HG03571 (cell line): ENCODE data around the gene MUL1.
"Not testable (repeated sequence)": the region's sequence is repeated elsewhere in the genome, so short reads cannot be mapped to it uniquely, and the experiment has no call there.

Experiments used
- ATAC-seq: cut with Tn5 transposase; IDR thresholded peaks from one replicate; pipeline ENCODE4 v1.9.1; 2021; ENCODE audit not compliant: unreplicated experiment

MUL1 gene

DNA sequence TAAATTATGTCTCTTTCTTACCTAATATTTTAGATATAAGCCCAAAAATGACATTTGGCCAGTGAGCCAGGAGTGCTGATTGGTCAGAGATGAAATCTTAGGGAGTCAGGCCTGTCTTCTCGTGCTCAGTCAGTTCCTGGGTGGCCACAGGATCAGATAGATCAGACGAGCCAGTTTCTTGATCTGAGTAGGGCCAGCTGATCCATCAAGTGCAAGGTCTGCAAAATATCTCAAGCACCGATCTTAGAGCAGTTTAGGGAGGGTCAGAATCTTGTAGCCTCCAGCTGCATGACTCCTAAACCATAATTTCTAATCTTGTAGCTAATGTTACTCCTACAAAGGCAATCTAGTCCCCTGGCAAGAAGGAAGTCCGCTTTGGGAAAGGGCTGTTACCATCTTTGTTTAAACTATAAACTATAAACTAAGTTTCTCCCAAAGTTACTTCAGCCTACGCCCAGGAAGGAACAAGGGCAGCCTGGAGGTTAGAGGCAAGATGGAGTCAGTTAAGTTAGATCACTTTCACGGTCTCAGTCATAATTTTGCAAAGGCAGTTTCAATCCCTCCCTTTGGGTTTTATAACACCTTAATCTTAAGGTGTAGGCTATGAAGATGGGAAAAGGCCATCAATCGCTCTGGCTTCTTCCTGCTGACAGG, 11.8 kb upstream of the MUL1 start:
- not testable (repeated sequence) for ATAC-seq

- no peak for ATAC-seq
Measured at GRCh38 chr1:20511518-20512428, 3.8 kb upstream of the MUL1 start.

- ATAC-seq: no peak
Measured at GRCh38 chr1:20508411-20508771, 440 bp upstream of the MUL1 start.

DNA sequence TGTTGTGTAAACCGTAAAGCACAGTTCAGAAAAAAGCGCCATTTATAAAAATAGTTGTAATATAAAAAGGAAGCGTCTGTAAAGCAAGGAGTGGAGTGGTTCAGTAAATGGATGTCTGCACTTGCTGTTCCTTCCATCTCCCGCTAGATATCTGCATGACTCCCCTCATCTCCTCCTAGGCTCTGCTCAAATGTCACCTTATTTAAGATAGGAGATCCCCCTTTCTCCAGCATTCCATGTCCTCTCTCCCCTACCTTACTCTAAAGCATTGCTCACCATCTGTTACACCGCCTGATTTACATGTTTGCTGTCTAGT, 745 bp downstream of the MUL1 start:
- peak; percentile 17 for ATAC-seq

- ATAC-seq: no peak
Measured at GRCh38 chr1:20505488-20505887, 2.5 kb downstream of the MUL1 start.

DNA sequence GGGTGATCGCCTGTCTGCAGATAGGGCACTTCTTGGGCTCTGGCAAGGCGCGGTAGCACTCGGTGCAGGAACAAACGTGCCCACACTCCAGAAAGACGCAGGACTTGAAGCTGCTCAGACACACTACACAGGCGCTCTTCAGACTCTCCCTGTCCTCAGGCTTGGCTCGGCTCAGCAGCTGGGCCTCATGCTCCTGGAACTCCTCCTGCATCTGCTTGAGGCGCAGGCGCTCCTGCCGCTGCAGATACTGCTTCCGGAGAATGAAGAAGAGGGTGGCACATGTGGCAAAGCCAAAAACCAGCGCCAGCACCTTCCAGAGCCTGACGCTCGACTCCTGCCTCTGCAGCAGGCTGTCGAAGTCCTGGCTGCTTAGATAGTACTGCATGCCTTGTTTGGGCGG, 7.2 kb downstream of the MUL1 start:
- ATAC-seq: no peak

- ATAC-seq: no peak
Measured at GRCh38 chr1:20499718-20500117, 8.2 kb downstream of the MUL1 start.

GRCh38 chr1:20499105-20499504, 8.8 kb downstream of the MUL1 start:
- no peak for ATAC-seq

GRCh38 chr1:20498116-20498515, 9.8 kb downstream of the MUL1 start:
- ATAC-seq: no peak

GRCh38 chr1:20497506-20497905, 10.4 kb downstream of the MUL1 start:
- ATAC-seq: no peak

DNA sequence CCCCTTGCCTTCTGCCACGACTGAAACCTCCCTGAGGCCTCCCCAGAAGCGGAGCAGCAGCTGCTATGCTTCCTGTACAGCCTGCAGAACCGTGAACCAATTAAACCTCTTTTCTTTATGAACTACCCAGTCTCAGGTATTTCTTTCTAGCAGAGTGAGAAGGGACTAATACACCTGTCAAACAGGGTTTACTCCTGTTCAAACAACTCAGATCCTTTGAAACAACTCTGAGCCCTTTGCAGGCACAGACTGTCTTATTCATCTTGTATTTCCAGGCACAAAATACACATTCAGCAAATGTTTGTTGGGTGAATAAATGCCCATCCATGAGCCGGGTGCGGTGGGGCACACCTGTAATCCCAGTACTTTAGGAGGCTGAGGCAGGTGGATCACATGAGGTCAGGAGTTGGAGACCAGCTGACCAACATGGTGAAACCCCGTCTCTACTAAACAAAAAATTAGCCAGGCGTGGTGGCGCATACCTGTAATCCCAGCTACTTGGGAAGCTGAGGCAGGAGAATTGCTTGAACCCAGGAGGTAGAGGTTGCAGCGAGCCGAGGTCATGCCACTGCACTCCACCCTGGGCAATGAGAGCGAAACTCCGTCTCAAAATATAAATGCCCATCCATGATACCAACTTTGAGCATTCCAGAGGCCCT, 11.1 kb downstream of the MUL1 start:
- not testable (repeated sequence) for ATAC-seq

DNA sequence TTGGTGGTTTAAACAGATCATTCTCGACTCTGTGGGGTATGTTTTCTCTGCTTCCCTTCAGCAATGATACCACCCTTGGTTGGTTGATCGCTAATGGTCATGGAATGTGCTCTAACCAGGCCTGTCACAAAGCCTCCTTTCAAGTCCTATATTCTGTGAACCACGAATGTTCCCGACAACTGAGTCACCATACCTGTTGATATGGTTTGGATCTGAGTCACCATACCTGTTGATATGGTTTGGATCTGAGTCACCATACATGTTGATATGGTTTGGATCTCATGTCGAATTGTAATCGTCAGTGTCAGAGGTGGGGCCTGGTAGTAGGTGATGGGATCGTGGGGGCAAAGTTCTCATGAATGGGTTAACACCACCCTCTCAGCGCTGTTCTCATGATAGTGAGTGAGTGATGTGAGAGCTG, 11.7 kb downstream of the MUL1 start:
- ATAC-seq: no peak

DNA sequence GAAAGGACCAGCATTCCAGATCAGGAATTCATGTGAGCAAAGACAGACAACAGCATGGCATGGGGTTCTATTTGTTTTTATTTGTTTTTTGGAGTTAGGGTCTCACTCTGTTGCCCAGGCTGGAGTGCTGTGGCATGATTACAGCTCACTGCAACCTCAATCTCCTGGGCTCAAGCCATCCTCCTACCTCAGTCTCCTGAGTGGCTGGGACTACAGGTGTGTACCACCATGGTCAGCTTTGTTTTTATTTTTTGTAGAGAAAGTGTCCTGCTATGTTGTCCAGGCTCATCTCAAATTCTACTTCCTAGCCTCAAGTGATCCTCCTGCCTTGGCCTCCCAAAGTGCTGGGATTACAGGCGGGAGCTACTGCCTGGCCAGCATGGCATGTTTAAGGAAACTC, 12.3 kb downstream of the MUL1 start:
- ATAC-seq: no peak

GRCh38 chr1:20494609-20495311, 13.2 kb downstream of the MUL1 start:
- no peak for ATAC-seq

- no peak for ATAC-seq
Measured at GRCh38 chr1:20493839-20494608, 13.9 kb downstream of the MUL1 start.

DNA sequence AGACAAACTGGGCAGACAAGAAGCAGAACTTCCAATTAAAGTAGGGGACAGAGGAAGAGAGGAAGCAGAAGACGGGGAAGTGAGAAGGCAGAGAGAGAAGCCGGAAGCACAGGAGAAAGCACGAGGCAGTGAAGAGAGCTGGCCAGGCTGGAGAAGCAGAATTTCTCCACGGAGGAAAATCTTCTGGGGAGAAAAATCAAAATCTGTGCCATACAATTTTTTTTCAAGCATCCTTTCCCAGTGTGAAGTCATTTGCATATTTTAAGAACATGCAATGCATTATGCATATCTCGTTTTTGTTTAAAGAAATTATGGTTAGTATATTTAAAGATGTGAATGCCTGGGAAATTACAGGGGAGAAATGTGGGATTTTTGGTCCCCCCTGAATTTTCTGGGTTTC, 14.6 kb downstream of the MUL1 start:
- no peak for ATAC-seq

GRCh38 chr1:20492751-20493150, 15.2 kb downstream of the MUL1 start:
- ATAC-seq: no peak

DNA sequence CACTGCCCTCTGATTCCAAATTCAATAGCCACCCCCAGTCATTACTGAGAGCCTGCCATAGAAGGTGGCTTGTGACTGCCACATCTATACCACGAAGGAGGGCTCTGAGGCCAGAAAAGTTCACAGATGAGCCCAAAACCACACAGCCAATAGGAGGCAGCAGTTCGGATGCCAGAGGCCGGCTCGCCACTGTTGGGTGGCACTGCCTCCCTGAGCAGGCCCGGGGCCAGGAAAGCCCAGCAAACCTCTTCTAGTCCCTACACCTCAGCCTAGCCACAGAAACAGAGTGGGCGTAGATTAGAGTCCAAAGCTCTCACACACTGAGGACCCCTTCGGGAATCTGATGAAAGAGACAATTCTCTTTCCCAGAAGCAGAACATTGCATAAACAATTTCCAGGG, 16.1 kb downstream of the MUL1 start:
- ATAC-seq: no peak

DNA sequence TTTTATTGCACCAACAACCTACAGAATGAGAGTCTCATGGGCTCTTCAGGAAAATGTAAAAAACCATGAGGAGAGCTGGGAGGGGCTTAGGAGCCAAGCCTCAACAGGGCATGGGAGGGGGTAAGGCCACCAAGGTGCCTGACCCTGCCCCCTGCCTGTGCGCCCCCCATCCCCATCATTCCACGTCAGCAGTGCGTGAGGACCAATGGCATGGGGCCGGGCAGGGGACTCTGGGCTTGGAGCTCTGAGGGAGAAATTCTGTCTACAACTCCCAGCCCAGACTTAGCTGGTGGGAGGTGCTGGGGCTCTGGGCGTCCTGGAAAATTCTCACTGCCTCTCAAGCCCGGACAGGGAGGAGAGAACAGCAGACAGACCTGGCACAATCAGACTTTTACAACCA, 16.8 kb downstream of the MUL1 start:
- no peak for ATAC-seq

GRCh38 chr1:20487236-20487590, 20.7 kb downstream of the MUL1 start:
- ATAC-seq: no peak
